ENCODE measurements around the gene MYO9B. TPM values are rescaled to one million over a fixed set of nuclear protein-coding genes. Genes with fewer than 3 reads are reported as not detected.
"Not testable (repeated sequence)": the region's sequence is repeated elsewhere in the genome, so short reads cannot be mapped to it uniquely, and the experiment has no call there.

The MYO9B gene
- total RNA-seq, 2 experiments from 2014 or later: 90.3 to 98.5 TPM

GRCh38 chr19:17091758-17092333 is 16.3 kb downstream of the MYO9B start:
- POLR2A ChIA-PET: no interaction called here
- intact Hi-C loops (cut with DNase I, micrococcal nuclease): no loop called here
- ATAC-seq: peak; percentile 37

GRCh38 chr19:17092696-17093095 is 17.1 kb downstream of the MYO9B start:
- Mint-ChIP-seq H3K27ac (no peak overlapping the region), H3K36me3 (ENCODE audit: low read depth) (peaks cover 11% of the 10 kb centered on the region), H3K4me3 (no peak overlapping the region), H3K4me1 (peaks cover 33% of the 10 kb centered on the region), H3K27me3 (no peaks in the 10 kb centered on the region), H3K9me3 (ENCODE audit: low read depth) (no peaks in the 10 kb centered on the region)
- ChIA-PET POLR2A (no interaction called here), CTCF (interaction anchor here (0.5 to 1.5 kb wide), 3 partner anchors 9 to 258 kb away, joined by 3 read pairs; no protein-coding TSS in a partner anchor)
- intact Hi-C loops (cut with DNase I, micrococcal nuclease): no loop called here
- no peak for ATAC-seq
- no peak for DNase-seq

More at GRCh38 chr19:17091758-17092333, 16.3 kb downstream of the MYO9B start:
- H3K36me3 Mint-ChIP-seq (ENCODE audit: low read depth): peaks cover 13% of the 10 kb centered on the region
- CTCF ChIA-PET: interaction anchor here (0.5 to 2.2 kb wide), 5 partner anchors 10 to 257 kb away, joined by 3 to 8 read pairs (median 3); no protein-coding TSS in a partner anchor
- H3K27me3 Mint-ChIP-seq: no peaks in the 10 kb centered on the region
- no peak overlapping the region for H3K27ac Mint-ChIP-seq
- DNase-seq: peak; percentile 27
- H3K4me3 Mint-ChIP-seq: no peak overlapping the region
- H3K4me1 Mint-ChIP-seq: peaks cover 36% of the 10 kb centered on the region
- no peaks in the 10 kb centered on the region for H3K9me3 Mint-ChIP-seq (ENCODE audit: low read depth)

GRCh38 chr19:17094694-17095093 is 19.1 kb downstream of the MYO9B start:
- DNase-seq; H3K27me3 Mint-ChIP-seq; H3K27ac Mint-ChIP-seq; intact Hi-C loops (cut with DNase I, micrococcal nuclease); CTCF ChIA-PET; H3K4me3 Mint-ChIP-seq; H3K9me3 Mint-ChIP-seq (ENCODE audit: low read depth); POLR2A ChIA-PET; ATAC-seq: not testable (repeated sequence)
- Mint-ChIP-seq H3K4me1 (peaks cover 24% of the 10 kb centered on the region), H3K36me3 (ENCODE audit: low read depth) (peaks cover 17% of the 10 kb centered on the region)

- Mint-ChIP-seq H3K4me1 (peaks cover 17% of the 10 kb centered on the region), H3K9me3 (ENCODE audit: low read depth) (no peaks in the 10 kb centered on the region), H3K4me3 (no peak overlapping the region), H3K27me3 (no peaks in the 10 kb centered on the region), H3K27ac (no peak overlapping the region), H3K36me3 (ENCODE audit: low read depth) (peaks cover 16% of the 10 kb centered on the region)
- ATAC-seq: no peak
- no peak for DNase-seq
- ChIA-PET CTCF (no interaction called here), POLR2A (no interaction called here)
- intact Hi-C loops (cut with DNase I, micrococcal nuclease): no loop called here
Observed at GRCh38 chr19:17095141-17095919, 19.8 kb downstream of the MYO9B start.

- ATAC-seq (no peak), DNase-seq (no peak)
- Mint-ChIP-seq H3K27ac (no peak overlapping the region), H3K27me3 (no peaks in the 10 kb centered on the region), H3K9me3 (ENCODE audit: low read depth) (no peaks in the 10 kb centered on the region), H3K4me3 (no peak overlapping the region), H3K36me3 (ENCODE audit: low read depth) (peaks cover 26% of the 10 kb centered on the region), H3K4me1 (peaks cover 10% of the 10 kb centered on the region)
- CTCF ChIA-PET: interaction anchor here (0.6 to 0.9 kb wide), 2 partner anchors 87 to 206 kb away, joined by 3 to 4 read pairs; no protein-coding TSS in a partner anchor
- POLR2A ChIA-PET: no interaction called here
- intact Hi-C loops (cut with DNase I, micrococcal nuclease): loop anchor here in 1 of 2 experiments (2.0 kb wide), 1 partner anchor 15 kb away; no protein-coding TSS in a partner anchor
Observed at GRCh38 chr19:17097593-17098126, 22.1 kb downstream of the MYO9B start.

GRCh38 chr19:17098326-17098725 is 22.7 kb downstream of the MYO9B start:
- Mint-ChIP-seq H3K27me3 (no peaks in the 10 kb centered on the region), H3K27ac (no peak overlapping the region), H3K4me1 (peaks cover 12% of the 10 kb centered on the region), H3K4me3 (no peak overlapping the region), H3K9me3 (ENCODE audit: low read depth) (no peaks in the 10 kb centered on the region), H3K36me3 (ENCODE audit: low read depth) (peaks cover 31% of the 10 kb centered on the region)
- ChIA-PET CTCF (no interaction called here), POLR2A (no interaction called here)
- ATAC-seq (no peak), DNase-seq (no peak)
- intact Hi-C loops (cut with DNase I, micrococcal nuclease): loop anchor here in 1 of 2 experiments (2.0 kb wide), 1 partner anchor 16 kb away; no protein-coding TSS in a partner anchor

- Mint-ChIP-seq H3K9me3 (ENCODE audit: low read depth) (no peaks in the 10 kb centered on the region), H3K27ac (no peak overlapping the region), H3K36me3 (ENCODE audit: low read depth) (peaks cover 36% of the 10 kb centered on the region), H3K4me3 (no peak overlapping the region), H3K27me3 (no peaks in the 10 kb centered on the region), H3K4me1 (peaks cover 12% of the 10 kb centered on the region)
- intact Hi-C loops (cut with DNase I, micrococcal nuclease): no loop called here
- no peak for DNase-seq
- no peak for ATAC-seq
- CTCF ChIA-PET: interaction anchor here (0.6 to 1.5 kb wide), 3 partner anchors 9 to 229 kb away, joined by 3 read pairs; no protein-coding TSS in a partner anchor
- POLR2A ChIA-PET: no interaction called here
Observed at GRCh38 chr19:17101686-17102628, 26.4 kb downstream of the MYO9B start.

- intact Hi-C loops (cut with DNase I, micrococcal nuclease): no loop called here
- Mint-ChIP-seq H3K4me1 (peaks cover 14% of the 10 kb centered on the region), H3K27me3 (no peaks in the 10 kb centered on the region), H3K9me3 (ENCODE audit: low read depth) (no peaks in the 10 kb centered on the region), H3K36me3 (ENCODE audit: low read depth) (peaks cover 38% of the 10 kb centered on the region), H3K27ac (no peak overlapping the region), H3K4me3 (no peak overlapping the region)
- ATAC-seq: no peak
- peak; percentile 44 for DNase-seq
- CTCF ChIA-PET: interaction anchor here (0.7 kb wide), 1 partner anchor 11 kb away, joined by 3 read pairs; no protein-coding TSS in a partner anchor
- POLR2A ChIA-PET: no interaction called here
Observed at GRCh38 chr19:17103177-17103576, 27.6 kb downstream of the MYO9B start.

GRCh38 chr19:17104679-17105078 is 29.1 kb downstream of the MYO9B start:
- ATAC-seq (no peak), DNase-seq (no peak)
- POLR2A ChIA-PET: no interaction called here
- intact Hi-C loops (cut with DNase I, micrococcal nuclease): no loop called here
- no peak overlapping the region for H3K27ac Mint-ChIP-seq
- H3K27me3 Mint-ChIP-seq: no peaks in the 10 kb centered on the region
- CTCF ChIA-PET: no interaction called here
- peaks cover 16% of the 10 kb centered on the region for H3K4me1 Mint-ChIP-seq
- peaks cover 35% of the 10 kb centered on the region for H3K36me3 Mint-ChIP-seq (ENCODE audit: low read depth)
- no peak overlapping the region for H3K4me3 Mint-ChIP-seq
- H3K9me3 Mint-ChIP-seq (ENCODE audit: low read depth): no peaks in the 10 kb centered on the region

- no peak for DNase-seq
- Mint-ChIP-seq H3K27ac (no peak overlapping the region), H3K4me3 (no peak overlapping the region), H3K36me3 (ENCODE audit: low read depth) (peaks cover 35% of the 10 kb centered on the region), H3K4me1 (peaks cover 23% of the 10 kb centered on the region), H3K9me3 (ENCODE audit: low read depth) (no peaks in the 10 kb centered on the region), H3K27me3 (no peaks in the 10 kb centered on the region)
- ChIA-PET POLR2A (no interaction called here), CTCF (no interaction called here)
- ATAC-seq: no peak
- intact Hi-C loops (cut with DNase I, micrococcal nuclease): no loop called here
Observed at GRCh38 chr19:17105556-17105955, 30.0 kb downstream of the MYO9B start.

- peaks cover 37% of the 10 kb centered on the region for H3K36me3 Mint-ChIP-seq (ENCODE audit: low read depth)
- DNase-seq: not testable (repeated sequence)
Observed at GRCh38 chr19:17106964-17107363, 31.4 kb downstream of the MYO9B start.

More at GRCh38 chr19:17106964-17107363, 31.4 kb downstream of the MYO9B start:
- CTCF ChIA-PET; intact Hi-C loops (cut with DNase I, micrococcal nuclease); H3K27me3 Mint-ChIP-seq; H3K4me3 Mint-ChIP-seq; ATAC-seq; H3K9me3 Mint-ChIP-seq (ENCODE audit: low read depth); H3K27ac Mint-ChIP-seq: not testable (repeated sequence)
- POLR2A ChIA-PET: interaction anchor here (0.6 kb wide), 1 partner anchor 67 kb away, joined by 3 read pairs; no protein-coding TSS in a partner anchor
- peaks cover 23% of the 10 kb centered on the region for H3K4me1 Mint-ChIP-seq

Data from activated CD4-positive, alpha-beta T cell treated with anti-CD3 and anti-CD28 coated beads for 36 hours (primary cell).